Activated naive CD8-positive, alpha-beta T cell treated with anti-CD3 and anti-CD28 coated beads, Interleukin-2, amount 10 ng/mL, durations not matched to agents 7 days and 5 days (primary cell): ENCODE data around the gene SLC7A14. TPM values are rescaled to one million over a fixed set of nuclear protein-coding genes. Genes with fewer than 3 reads are reported as not detected.

Experiments used
- ATAC-seq: fragments of 150-1000 bp; cut with Tn5 transposase; one replicate; pipeline ENCODE4 v1.10.0; 2021; ENCODE audit warnings: low read depth, moderate library complexity
- POLR2A ChIA-PET: fragments of 350-600 bp; sonication (Branson Sonifier 250); formaldehyde crosslinking; loops from one replicate; lab custom pipeline; 2021; ENCODE audit warnings: antibody characterized with exemption; lab: Charles Lee
- DNase-seq: peaks from one replicate; pipeline ENCODE4 v3.0.0; 2021
- H3K27ac Mint-ChIP-seq: one replicate; pipeline ENCODE4 v1.8.0; 2022; ENCODE audit warnings: mild to moderate bottlenecking, mixed read lengths
- H3K27me3 Mint-ChIP-seq: one replicate; pipeline ENCODE4 v1.8.0; 2022; ENCODE audit warnings: mild to moderate bottlenecking, moderate library complexity, mixed read lengths
- H3K36me3 Mint-ChIP-seq: one replicate; pipeline ENCODE4 v1.8.0; 2021; ENCODE audit warnings: mild to moderate bottlenecking, mixed read lengths
- H3K4me1 Mint-ChIP-seq: one replicate; pipeline ENCODE4 v1.8.0; 2021; ENCODE audit warnings: mixed read lengths
- H3K4me3 Mint-ChIP-seq: one replicate; pipeline ENCODE4 v1.8.0; 2022; ENCODE audit warnings: mild to moderate bottlenecking, moderate library complexity, mixed read lengths
- H3K9me3 Mint-ChIP-seq: one replicate; pipeline ENCODE4 v1.8.0; 2021; ENCODE audit warnings: mixed read lengths
- total RNA-seq, 2 experiments: library from RNA; stranded (reverse); gene quantifications; one replicate each; pipeline ENCODE4 v1.2.3, GENCODE V29; 2021

The SLC7A14 gene
- total RNA-seq, 2 experiments from 2014 or later = not detected

GRCh38 chr3:170517242-170517945 is 68.5 kb downstream of the SLC7A14 start:
- POLR2A ChIA-PET = no interaction called here
- H3K9me3 Mint-ChIP-seq = no peaks in the 10 kb centered on the region
- DNase-seq = no peak
- H3K27ac Mint-ChIP-seq = no peak overlapping the region
- H3K4me1 Mint-ChIP-seq = no peaks in the 10 kb centered on the region
- H3K4me3 Mint-ChIP-seq = no peak overlapping the region
- no peaks in the 10 kb centered on the region for H3K36me3 Mint-ChIP-seq
- peaks cover 18% of the 10 kb centered on the region for H3K27me3 Mint-ChIP-seq
- no peak for ATAC-seq

- Mint-ChIP-seq H3K27ac (no peak overlapping the region), H3K9me3 (no peaks in the 10 kb centered on the region), H3K4me3 (no peak overlapping the region), H3K27me3 (peaks cover 10% of the 10 kb centered on the region), H3K4me1 (no peaks in the 10 kb centered on the region), H3K36me3 (no peaks in the 10 kb centered on the region)
- DNase-seq (no peak), ATAC-seq (no peak)
- POLR2A ChIA-PET = no interaction called here
These were observed 72.2 kb downstream of the SLC7A14 start for GRCh38 chr3:170513642-170514041.

GRCh38 chr3:170511371-170511770 is 74.5 kb downstream of the SLC7A14 start:
- H3K4me3 Mint-ChIP-seq = no peak overlapping the region
- no peaks in the 10 kb centered on the region for H3K36me3 Mint-ChIP-seq
- POLR2A ChIA-PET = no interaction called here
- DNase-seq (no peak), ATAC-seq (no peak)
- H3K4me1 Mint-ChIP-seq = no peaks in the 10 kb centered on the region
- H3K27ac Mint-ChIP-seq = no peak overlapping the region
- H3K27me3 Mint-ChIP-seq = peaks cover 7% of the 10 kb centered on the region
- no peaks in the 10 kb centered on the region for H3K9me3 Mint-ChIP-seq

GRCh38 chr3:170508839-170509238 is 77.0 kb downstream of the SLC7A14 start:
- Mint-ChIP-seq H3K36me3 (no peaks in the 10 kb centered on the region), H3K9me3 (no peaks in the 10 kb centered on the region), H3K4me3 (no peak overlapping the region), H3K27ac (no peak overlapping the region), H3K27me3 (peaks cover 7% of the 10 kb centered on the region), H3K4me1 (no peaks in the 10 kb centered on the region)
- POLR2A ChIA-PET = no interaction called here
- DNase-seq (no peak), ATAC-seq (no peak)

GRCh38 chr3:170508291-170508690 is 77.6 kb downstream of the SLC7A14 start:
- POLR2A ChIA-PET = no interaction called here
- ATAC-seq (no peak), DNase-seq (no peak)
- Mint-ChIP-seq H3K4me3 (no peak overlapping the region), H3K4me1 (no peaks in the 10 kb centered on the region), H3K27me3 (peaks cover 7% of the 10 kb centered on the region), H3K36me3 (no peaks in the 10 kb centered on the region), H3K27ac (no peak overlapping the region), H3K9me3 (no peaks in the 10 kb centered on the region)

- ATAC-seq = no peak
- POLR2A ChIA-PET = no interaction called here
- no peak overlapping the region for H3K27ac Mint-ChIP-seq
- no peaks in the 10 kb centered on the region for H3K36me3 Mint-ChIP-seq
- H3K27me3 Mint-ChIP-seq = peaks cover 5% of the 10 kb centered on the region
- H3K4me1 Mint-ChIP-seq = no peaks in the 10 kb centered on the region
- H3K9me3 Mint-ChIP-seq = no peaks in the 10 kb centered on the region
- H3K4me3 Mint-ChIP-seq = no peak overlapping the region
- DNase-seq = no peak
These were observed 78.8 kb downstream of the SLC7A14 start for GRCh38 chr3:170507063-170507462.

- ATAC-seq = no peak
- Mint-ChIP-seq H3K9me3 (no peaks in the 10 kb centered on the region), H3K27me3 (peaks cover 5% of the 10 kb centered on the region), H3K4me1 (no peaks in the 10 kb centered on the region), H3K27ac (no peak overlapping the region), H3K4me3 (no peak overlapping the region), H3K36me3 (no peaks in the 10 kb centered on the region)
- POLR2A ChIA-PET = no interaction called here
- DNase-seq = no peak
These were observed 79.3 kb downstream of the SLC7A14 start for GRCh38 chr3:170506556-170506955.

GRCh38 chr3:170502297-170502696 is 83.6 kb downstream of the SLC7A14 start:
- peaks cover 18% of the 10 kb centered on the region for H3K27me3 Mint-ChIP-seq
- H3K27ac Mint-ChIP-seq = no peak overlapping the region
- DNase-seq (no peak), ATAC-seq (no peak)
- no peaks in the 10 kb centered on the region for H3K4me1 Mint-ChIP-seq
- POLR2A ChIA-PET = no interaction called here
- H3K9me3 Mint-ChIP-seq = no peaks in the 10 kb centered on the region
- no peak overlapping the region for H3K4me3 Mint-ChIP-seq
- no peaks in the 10 kb centered on the region for H3K36me3 Mint-ChIP-seq

- Mint-ChIP-seq H3K9me3 (no peaks in the 10 kb centered on the region), H3K27me3 (peaks cover 14% of the 10 kb centered on the region)
These were observed 84.9 kb downstream of the SLC7A14 start for GRCh38 chr3:170500995-170501394.

GRCh38 chr3:170500462-170500861 is 85.4 kb downstream of the SLC7A14 start:
- POLR2A ChIA-PET = no interaction called here
- no peak for ATAC-seq
- no peaks in the 10 kb centered on the region for H3K36me3 Mint-ChIP-seq
- peaks cover 14% of the 10 kb centered on the region for H3K27me3 Mint-ChIP-seq
- no peak overlapping the region for H3K27ac Mint-ChIP-seq
- DNase-seq = no peak
- H3K4me3 Mint-ChIP-seq = no peak overlapping the region
- no peaks in the 10 kb centered on the region for H3K4me1 Mint-ChIP-seq
- H3K9me3 Mint-ChIP-seq = no peaks in the 10 kb centered on the region

More at GRCh38 chr3:170500995-170501394, 84.9 kb downstream of the SLC7A14 start:
- POLR2A ChIA-PET = no interaction called here
- no peak overlapping the region for H3K27ac Mint-ChIP-seq
- no peaks in the 10 kb centered on the region for H3K4me1 Mint-ChIP-seq
- ATAC-seq (no peak), DNase-seq (no peak)
- no peaks in the 10 kb centered on the region for H3K36me3 Mint-ChIP-seq
- H3K4me3 Mint-ChIP-seq = no peak overlapping the region

- ATAC-seq (no peak), DNase-seq (no peak)
- POLR2A ChIA-PET = no interaction called here
- Mint-ChIP-seq H3K27me3 (peaks cover 14% of the 10 kb centered on the region), H3K36me3 (no peaks in the 10 kb centered on the region), H3K4me3 (no peak overlapping the region), H3K9me3 (no peaks in the 10 kb centered on the region), H3K27ac (no peak overlapping the region), H3K4me1 (no peaks in the 10 kb centered on the region)
These were observed 86.2 kb downstream of the SLC7A14 start for GRCh38 chr3:170499562-170500156.

- Mint-ChIP-seq H3K9me3 (no peaks in the 10 kb centered on the region), H3K27me3 (peaks cover 14% of the 10 kb centered on the region), H3K4me1 (no peaks in the 10 kb centered on the region), H3K36me3 (no peaks in the 10 kb centered on the region), H3K4me3 (no peak overlapping the region), H3K27ac (no peak overlapping the region)
- POLR2A ChIA-PET = no interaction called here
- no peak for ATAC-seq
- DNase-seq = no peak
These were observed 88.4 kb downstream of the SLC7A14 start for GRCh38 chr3:170497207-170498095.

- POLR2A ChIA-PET = no interaction called here
- Mint-ChIP-seq H3K27me3 (peaks cover 14% of the 10 kb centered on the region), H3K4me3 (no peak overlapping the region), H3K36me3 (no peaks in the 10 kb centered on the region), H3K4me1 (no peaks in the 10 kb centered on the region), H3K27ac (no peak overlapping the region), H3K9me3 (no peaks in the 10 kb centered on the region)
- ATAC-seq = no peak
- DNase-seq = no peak
These were observed 89.1 kb downstream of the SLC7A14 start for GRCh38 chr3:170496868-170497140.
